HTERT RPE-1 (cell line): Measurements from ENCODE around the gene BCL6.

Experiments used
- in situ Hi-C: fragments of 300-500 bp; cut with MboI; formaldehyde crosslinking; loops from 4 replicates; pipeline ENCODE4 v1.14.3; 2020; ENCODE audit warnings: low sequenced_read_pairs

Gene BCL6

DNA sequence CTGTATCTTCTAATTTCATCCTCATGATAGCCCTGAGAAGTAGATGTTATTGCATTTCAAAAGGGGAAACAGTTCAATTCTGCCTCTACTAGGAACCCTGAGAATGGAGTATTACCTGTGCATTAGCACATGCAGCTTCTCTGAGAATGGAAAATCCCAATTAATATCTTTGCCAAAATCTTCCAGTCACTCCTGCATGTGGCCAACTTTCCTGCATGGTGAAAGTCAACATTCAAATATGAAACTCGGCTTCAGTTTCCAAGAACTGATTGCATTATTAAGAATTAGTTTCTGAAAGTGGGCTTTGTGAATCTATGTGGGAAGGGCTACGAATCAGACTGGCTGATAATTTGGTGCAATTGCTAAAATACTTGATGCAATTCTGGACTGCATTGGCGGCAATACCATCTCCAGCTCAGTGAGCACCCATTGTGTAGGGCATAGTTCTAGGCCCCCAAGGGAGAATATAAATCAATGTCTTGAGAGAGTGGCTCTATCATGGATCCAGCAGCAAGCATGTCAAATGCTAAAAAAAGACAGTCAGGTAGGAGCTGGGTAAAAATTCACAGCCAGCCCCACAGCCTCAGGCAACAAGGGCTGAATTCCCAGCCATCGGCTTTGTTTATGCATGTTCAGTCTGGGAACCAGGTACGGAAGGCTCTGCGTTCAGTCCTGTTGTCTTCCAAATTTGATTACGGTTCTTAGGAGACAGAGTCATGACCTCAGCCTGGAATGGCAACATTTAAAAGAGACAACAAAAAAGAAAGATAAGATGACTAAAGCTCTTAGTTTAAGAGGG, 18.8 kb upstream of the BCL6 start:
- in situ Hi-C loops = no loop called here

DNA sequence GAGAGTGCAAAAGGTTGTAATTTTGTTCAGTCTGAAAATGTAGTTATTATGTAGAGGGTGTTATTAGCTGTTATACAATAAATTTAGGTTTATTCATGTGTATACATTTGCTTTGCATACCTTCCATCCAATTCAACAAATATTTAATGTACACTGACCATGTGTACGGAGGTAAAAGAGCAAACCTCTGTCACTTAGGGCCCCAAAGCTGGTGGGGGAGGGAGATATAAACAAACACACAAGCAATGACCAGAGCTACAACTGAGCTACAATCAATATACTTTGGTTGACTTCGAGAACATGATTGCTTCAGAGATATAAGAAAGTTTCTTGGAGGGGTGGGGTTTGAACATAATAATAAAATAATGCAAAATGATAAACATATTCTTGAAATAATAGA, 17.5 kb upstream of the BCL6 start:
- in situ Hi-C loops = no loop called here

DNA sequence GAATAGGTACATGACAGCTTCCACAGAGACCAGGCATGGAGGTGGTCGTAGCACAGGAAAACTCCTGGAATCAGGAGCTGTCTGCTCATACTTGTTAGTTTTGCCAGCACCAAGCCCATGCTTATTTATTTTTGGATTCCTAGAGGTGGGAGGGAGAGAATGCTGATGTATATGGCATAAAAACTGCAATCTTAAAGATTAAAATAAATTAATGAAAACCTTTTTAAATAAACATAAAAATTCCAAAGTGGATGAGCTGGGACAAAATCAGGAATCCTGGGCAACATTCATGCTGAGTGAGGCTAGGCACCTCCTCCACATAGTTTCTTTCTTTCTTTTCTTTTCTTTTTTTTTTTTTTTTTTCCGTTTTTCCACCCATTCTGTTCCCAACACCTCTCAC, 14.3 kb upstream of the BCL6 start:
- in situ Hi-C loops = no loop called here

DNA sequence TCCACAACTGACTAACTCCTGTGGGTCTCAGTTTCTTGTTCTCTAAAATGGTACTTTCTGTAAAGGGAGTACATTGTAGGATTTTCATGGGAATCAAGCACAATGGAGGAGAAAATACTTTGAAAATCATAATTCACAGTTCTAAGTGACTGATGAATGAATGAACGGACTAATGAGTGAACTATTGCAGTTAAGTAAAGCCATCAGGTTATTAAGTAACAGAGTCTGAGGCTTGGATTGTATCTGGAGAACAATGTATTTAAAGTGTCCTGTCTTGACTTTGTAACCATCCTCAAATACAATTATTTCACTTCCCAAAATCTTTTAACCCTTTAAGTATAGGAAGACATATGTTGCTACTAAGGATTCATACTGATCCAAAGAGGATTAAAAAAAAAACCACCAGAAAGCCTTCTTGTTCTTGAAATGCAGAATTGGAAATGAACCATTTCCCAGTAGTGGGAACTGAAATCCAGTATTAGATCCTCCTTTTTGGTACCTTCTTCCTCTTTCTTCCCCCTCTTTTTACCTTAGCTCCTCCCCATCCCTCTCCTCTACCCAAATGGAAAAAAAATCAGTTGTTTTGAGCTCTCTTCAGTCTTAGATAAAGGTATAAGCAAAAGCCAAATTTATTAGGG, 13.2 kb upstream of the BCL6 start:
- in situ Hi-C loops = no loop called here

DNA sequence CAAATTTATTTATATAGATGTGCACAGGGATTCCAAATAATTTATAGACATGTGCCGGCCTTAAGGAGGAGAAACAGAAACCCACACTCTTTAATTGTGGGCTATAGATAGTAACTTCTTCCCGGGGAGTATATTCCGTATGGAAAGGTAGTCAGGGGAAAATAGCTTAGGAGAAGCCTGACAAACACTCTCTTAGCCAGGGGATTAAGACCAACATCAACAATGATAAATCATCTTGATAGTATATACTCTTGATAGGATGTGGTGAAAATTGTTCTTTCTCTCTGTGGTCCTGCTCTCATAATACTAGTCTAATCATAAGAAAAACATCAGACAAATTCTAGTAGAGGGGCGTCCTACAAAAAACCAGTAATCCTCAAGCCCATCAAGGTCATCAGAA, 8.2 kb upstream of the BCL6 start:
- in situ Hi-C loops = no loop called here

DNA sequence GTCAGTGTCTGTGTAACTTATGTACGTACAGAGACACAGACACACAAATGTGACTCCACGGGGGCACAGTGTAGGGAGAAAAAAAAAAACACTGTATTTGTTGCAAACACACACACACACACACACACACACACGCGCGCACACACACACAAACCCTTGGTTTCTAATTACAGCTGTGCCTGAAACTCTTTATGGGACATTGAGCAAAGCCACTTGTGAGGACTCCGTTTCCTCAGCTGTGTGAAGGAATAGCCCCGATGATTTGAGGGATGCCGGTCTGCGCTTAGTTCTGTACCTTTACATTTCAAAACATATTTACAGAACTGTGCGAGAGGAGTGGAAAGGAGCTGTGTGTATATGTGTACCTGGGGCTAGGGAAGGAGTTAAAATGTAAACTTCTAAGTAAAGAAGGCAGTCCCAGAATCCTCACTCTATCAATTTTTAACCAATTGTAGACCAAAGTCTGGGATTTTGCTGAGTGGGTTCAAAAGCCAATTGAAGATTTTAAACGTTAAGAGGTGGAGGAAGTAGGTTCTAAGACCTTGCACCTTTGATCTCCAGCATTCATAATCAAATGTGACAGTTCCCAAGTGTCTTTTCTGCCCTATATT, 5.3 kb upstream of the BCL6 start:
- in situ Hi-C loops = no loop called here

DNA sequence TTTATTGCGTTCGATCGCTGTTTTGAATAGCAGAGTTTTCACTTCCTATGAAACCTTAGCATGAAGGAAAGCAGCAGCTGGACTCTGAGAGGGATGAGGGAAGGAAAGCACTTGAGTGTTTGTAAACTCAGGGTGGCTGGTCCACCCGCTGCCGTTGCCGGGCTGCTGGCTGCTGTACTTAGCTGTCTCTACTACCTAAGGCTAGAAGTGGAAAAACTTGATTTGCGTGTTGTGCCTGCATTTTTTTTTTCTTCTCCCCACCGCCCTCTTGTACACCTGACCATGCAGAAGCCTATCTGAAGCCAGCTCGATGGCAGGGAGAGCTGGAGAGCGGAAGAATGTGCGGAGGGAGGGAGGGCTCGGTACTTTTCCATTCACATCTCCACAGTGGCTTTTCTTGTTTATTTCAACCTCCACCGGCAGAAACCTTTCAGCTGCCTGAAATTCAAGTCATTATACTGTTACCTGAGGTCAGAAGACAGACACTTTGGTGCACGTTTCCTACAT, 4.8 kb upstream of the BCL6 start:
- in situ Hi-C loops = no loop called here

DNA sequence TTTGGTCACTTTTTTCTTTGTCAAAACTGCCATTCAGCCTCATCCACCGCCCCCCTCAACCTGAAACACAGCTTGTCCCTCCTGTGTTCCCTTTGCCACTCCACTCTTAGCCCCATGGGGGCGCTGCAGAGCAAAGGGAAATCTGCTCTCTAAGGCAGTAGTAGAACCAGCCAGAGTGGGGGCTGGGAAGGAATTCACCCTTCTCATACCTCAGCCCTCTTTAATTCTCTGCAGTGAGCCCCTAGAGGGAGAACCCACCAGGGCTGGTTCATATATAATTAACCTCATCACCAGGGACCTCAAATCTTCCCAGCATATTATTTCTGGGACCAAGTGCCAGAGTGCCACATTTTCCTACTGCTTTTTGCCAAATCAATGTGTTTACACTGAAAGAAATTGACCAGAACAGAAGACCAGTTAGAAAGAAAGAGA, 2.8 kb upstream of the BCL6 start:
- in situ Hi-C loops = no loop called here

DNA sequence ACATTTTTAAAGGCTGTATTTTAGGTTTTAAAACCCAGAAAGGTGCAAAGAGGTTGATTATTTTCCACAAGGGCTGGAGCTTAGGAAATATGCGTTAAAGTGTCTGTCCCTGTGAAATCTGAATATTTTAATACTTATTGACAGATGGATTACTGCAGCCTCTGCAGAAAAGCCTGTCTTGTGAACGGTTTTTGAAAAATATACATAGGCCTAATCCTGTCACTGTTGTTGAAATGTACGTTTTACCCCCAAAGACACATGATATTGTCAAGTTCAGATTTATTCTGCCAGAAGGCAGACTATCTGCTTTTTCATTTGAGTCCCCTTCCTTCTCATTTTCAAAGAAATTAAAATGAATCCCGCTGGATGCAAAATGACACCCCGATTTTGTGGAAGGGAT, 2.2 kb upstream of the BCL6 start:
- in situ Hi-C loops = no loop called here

DNA sequence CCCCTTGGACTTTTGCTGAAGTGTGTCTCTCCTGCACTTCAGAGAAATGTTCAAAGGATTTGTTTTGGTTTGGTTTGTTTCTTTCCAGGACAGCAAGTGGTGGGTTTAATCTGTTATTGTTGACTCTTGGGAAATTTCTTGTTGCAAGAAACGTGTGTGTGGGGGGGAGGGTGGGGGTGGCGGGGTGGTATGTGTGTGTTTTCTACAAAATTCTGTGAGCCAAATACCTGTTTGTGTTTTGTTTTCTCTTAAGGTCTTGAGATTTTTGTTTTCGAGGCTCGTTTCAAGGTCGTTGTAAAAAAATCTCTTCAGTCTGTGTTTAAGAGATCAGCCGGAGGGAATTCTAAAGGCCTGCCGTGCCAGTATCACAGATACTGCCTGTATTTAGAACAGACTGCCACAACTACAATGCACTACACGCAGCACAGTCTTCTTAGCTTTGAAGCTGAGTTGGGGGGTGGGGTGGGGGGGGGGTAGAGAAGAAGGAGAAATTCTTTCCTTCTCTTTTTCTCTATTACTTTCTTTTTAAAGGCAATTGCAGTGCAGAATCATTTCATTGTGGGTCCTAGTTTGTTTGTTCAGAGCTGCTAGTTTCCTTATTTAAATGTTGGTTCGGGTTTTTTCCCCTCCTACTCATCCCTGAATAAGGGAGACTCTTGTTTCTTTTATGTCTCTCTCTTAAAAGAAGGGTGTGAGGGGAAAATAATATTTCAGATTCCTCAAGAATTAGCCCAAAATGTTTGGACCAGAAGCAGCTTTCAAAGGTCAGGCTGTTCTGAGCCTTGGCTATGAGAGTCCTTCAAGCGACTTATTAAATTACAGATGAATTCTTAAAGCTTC, 1.4 kb upstream of the BCL6 start:
- in situ Hi-C loops = no loop called here

DNA sequence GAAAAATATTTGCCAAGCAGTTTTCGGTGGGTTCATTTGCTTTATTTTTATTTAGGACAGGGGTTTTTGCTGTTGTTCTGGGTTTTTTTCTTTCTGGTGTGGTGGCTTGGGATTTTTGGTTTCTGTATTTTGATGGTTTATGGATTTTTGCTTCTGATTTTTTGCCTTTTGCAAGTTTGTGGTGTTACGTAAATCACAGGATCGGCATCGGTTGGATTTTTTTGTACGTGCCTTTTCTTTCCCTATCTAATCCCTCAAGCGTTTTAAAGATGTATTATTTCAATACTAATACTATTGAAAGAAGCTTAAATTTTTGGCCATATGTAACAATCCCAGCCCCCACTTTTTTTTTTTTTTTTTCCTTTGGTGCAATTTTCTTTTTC, 782 bp upstream of the BCL6 start:
- in situ Hi-C loops = no loop called here

DNA sequence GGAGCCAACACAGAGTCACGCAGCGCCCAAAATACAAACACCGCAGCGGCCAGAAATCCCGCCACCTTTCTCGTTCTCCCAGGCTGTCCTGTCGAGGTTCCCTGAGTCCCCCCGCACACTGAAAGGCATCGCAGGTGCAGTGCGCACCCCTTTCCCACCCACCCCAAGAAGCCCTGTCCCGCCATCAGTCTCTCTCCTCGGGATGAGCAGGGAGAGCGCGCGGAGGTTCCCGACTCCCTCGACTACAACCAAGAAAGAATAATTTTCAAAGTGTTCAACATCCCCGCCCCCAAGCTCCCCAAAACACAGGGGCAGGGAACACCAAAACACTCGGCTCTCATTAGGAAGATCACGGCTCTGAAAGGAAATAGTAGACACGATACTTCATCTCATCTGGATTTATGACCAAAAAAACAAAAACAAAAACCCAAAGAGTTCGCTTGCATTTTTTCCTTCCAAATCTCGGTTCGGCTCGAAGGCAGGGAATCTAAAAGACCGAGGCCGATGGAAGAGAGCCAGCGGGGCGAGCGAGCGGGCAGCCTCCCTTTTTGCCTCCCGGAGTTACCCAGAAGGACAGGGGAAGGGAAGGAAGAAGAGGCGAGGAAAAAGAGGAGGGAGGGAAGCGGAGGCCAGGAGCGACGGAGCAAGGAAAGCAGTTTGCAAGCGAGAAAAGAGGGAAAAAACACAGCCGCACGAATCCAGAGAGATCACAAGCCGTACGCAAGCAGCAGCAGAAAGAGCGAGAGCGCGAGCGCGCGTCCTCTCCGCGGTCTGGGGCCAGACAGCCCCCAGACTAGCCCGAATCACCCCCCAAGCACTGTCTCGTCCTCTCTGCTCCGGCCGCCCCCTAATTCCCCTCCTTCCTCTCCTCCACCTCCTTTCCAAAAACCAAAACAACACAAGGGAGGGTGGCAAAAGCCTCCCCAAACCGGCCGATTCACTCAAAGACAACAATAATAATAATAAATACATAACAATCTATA, 808 bp downstream of the BCL6 start:
- in situ Hi-C loops = no loop called here

DNA sequence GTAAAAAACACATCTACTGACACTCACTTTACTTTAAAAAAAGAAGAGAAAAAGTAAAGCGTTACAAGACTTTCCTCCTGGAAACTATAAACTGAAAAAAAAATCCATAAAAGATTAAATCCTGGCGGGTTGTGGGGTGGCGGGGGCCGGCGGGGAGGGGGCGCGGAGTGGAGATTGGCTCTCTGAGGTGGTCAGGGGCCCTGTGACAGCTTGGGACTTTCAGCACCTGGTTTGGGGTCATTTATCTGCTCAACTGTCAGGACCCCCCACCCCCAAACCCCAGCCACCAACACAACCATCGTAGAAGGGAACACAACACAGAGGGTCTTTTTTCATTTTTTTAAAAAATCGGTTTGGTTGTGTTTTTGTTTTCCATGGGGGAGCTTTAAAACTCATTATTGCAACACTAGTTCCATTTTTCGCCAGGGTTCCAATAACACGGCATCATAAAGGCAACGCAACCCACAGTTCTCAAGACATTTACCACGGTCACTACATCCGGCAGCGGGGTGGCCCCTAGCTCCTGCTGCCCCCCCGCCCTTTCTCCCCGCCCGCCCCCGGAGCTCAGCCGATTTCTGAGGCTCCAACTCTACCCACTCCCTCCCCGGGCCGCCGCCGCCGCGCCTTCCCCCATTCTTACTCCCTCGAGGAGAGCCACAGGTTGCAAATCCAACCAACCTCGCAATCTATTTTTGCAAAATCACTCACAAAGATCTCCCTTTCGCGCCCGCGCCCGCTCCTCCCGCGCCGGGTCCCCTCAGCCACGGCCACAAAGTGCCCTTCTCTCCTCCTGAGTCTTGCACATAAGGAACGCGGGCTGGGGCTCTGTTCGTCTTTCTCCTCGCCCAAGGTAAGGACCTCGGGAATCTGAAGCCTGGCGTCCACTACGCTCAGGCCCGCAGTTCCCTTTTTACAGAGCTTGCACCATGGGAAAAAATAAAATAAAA, 1.8 kb downstream of the BCL6 start:
- in situ Hi-C loops = no loop called here

DNA sequence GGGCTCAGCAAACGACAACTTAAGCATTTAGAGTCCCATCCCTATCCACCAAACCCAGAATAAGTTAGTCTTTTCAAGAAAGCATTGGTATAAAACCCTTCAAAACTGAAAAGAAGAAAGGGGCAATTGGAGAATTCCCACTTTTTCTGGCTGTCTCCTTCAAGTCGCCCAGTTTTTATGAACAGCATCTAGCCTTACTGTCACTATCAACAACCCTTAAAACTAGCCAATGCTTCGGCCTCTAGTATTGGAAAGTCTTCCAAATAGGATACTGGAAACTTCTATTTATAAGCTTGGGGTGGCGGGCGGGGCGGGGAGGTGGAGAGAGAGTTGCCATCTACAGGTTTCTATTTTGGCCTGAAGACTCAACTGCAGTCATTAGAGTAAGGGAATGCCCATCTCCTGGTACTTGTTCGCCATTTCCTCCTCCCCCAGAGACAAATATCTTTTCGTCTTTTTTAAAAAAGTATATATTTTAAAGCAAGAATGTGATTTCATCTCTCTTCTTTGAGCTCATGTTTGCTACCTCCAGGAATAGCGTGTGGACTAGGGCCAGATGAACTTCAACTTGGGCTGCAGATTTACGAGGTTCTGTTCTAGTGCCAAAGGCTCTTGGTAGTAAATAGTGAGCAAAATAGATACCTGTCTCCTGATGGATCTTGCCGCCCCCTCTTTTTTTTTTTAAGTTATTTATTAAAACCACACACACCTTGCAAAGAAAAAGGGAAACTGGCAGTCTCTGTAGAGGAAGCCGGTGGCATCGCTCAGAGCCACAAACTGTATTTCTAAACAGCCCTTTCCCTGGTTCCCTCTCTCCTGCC, 2.7 kb downstream of the BCL6 start:
- in situ Hi-C loops = no loop called here

DNA sequence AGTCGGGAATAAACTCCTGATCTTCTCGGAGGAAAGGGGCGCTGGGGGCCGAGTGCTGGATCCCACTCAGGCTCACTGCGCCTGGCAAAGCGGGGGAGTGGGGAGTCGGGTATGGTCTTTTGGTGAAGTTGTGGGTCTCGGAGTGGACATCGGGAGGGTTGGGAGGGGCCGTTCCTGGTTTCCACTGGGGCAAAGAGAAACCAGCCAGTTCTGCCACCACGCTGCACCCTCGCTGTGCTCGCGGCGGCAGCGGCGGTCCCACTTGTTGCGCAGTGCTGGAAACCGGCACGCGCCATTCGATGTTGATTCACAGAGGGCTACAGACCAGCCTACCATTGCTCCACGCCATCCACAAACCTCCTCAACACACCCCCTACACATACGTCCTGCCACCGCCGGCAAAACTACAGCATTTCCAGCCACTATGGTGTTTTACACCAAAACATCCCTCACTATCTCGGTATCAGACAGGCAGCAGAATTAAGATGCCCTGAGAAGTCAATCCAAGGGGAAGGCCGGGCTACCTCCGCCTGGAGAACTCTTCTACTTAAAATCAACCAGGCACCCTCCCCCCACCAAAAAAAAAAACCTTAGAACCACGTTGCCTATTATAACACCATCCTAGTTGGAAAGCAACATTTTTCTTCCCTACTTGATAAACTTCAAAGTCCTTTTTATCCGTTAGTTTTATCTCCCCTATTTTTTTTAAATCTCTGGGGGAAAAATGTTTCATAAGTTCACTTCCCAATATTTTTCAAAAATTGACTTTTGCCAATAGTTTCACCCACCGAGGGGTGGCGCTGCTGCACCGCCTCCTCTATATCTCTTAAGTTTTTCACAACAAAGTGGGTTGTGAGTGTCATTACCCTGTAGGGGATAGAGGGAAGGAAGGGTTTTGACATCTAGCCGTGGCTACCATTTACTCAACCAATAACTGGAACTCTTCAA, 3.6 kb downstream of the BCL6 start:
- in situ Hi-C loops = no loop called here

DNA sequence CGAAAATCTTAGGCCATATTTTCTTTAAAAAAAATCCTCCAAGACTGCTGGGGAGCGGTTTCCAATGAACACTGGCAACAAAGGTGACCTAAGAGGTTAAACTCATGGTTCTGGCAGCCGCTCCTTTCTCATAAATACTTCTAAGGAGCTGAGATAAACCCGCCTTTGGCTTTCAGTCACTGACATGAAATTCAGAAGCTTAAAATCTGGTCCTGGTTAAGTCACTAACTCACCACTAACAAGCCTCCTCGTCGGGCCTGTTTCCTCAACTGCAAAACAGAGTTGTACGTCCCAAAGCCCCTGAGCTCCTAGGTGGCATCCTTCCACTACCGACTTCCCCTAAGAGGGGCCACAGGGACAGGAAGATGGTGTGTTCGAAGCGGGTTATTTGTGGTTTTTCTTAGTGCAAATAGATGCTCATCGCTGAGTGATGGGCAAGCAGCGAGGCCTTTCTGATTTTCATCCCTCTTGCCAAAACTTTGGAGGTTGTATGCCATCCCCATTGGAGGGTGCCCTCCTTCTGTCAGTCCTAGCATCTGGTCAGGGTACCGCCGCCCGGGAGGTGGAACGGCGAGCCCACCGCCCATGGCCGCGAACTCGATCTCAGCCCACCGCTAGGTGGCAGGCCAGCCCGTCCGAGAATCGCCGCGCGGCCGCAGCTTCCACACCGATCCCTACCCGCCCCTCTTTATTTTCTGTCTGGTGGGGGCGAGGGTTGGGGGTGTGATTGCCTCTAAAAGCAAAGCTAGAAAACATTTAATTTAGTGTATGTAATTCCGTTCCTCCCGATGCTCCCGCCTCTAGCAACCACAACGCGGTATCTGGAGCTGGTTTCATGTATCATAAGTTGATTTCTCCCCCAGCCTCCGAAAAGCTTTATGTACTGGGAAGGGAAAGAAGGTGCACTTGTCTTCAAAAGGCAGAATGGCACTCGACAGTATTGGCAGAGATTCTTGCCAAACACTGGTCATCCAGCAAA, 4.6 kb downstream of the BCL6 start:
- in situ Hi-C loops = no loop called here
